Omental fat pad (tissue), 4 donors: ENCODE results near the gene PKD2L1. TPM values are rescaled to one million over a fixed set of nuclear protein-coding genes. Genes with fewer than 3 reads are reported as not detected.

Experiments used
- ATAC-seq: fragments of 150-250 bp; one replicate; pipeline ENCODE4 v1.9.1; 2016; ENCODE audit warnings: mild to moderate bottlenecking, moderate library complexity; ENCODE audit not compliant: low FRiP score
- DNase-seq: peaks from one replicate; pipeline ENCODE4 v3.0.0-alpha.2; 2019; ENCODE audit warnings: low spot score
- total RNA-seq, 4 donors: library from RNA; depleted of rRNA; stranded (reverse); fragments of >200 nt; gene quantifications; one replicate each; pipeline ENCODE4 v1.1.0, GENCODE V29; 2016
- TF ChIP-seq, protein P1 (sequence below), 3 donors: fragments of 450-650 bp; IDR thresholded peaks; one replicate each; pipeline ENCODE4 v1.5.1; 2016 to 2017; ENCODE audit warnings: antibody characterized with exemption in 3 of 3, mild to moderate bottlenecking in 3 of 3, moderate library complexity in 2 of 3

Gene PKD2L1
- total RNA-seq, 4 donors from 2014 or later = 0.24 to 0.37 TPM; not detected in 2

GRCh38 chr10:100353770-100354485 is 23.9 kb upstream of the PKD2L1 start:
- ATAC-seq (no peak), DNase-seq (no peak)
- TF ChIP-seq, protein P1, sequence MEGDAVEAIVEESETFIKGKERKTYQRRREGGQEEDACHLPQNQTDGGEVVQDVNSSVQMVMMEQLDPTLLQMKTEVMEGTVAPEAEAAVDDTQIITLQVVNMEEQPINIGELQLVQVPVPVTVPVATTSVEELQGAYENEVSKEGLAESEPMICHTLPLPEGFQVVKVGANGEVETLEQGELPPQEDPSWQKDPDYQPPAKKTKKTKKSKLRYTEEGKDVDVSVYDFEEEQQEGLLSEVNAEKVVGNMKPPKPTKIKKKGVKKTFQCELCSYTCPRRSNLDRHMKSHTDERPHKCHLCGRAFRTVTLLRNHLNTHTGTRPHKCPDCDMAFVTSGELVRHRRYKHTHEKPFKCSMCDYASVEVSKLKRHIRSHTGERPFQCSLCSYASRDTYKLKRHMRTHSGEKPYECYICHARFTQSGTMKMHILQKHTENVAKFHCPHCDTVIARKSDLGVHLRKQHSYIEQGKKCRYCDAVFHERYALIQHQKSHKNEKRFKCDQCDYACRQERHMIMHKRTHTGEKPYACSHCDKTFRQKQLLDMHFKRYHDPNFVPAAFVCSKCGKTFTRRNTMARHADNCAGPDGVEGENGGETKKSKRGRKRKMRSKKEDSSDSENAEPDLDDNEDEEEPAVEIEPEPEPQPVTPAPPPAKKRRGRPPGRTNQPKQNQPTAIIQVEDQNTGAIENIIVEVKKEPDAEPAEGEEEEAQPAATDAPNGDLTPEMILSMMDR (IDR thresholded peaks at IDR 0.05) = no peak

DNA sequence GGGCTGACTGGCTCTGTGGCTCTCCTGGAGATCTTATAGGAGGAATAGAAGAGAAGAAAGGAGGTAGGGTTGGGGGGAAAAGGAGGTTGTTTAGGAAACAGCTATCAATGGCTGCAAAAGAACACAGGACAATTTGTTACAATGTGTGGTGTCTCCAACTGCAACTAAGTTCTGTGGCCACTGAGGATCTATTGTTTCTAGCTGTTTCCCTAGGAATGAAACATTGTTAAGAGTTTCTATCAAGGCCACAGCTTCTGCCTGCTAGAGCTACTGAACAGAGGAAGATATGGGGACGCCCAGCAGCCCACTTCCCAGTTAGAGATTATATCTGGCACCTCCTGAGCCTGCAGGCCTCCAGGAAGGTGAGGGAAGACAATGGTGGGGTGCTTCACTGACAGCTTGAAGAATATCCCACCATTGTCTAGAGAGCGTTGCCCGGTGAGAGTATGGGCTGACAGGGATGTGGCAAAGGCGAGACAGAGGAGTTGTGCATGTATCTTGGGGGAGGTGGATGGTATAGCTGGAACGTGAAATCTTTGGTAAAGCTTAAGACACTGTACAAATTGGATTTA is 21.0 kb upstream of the PKD2L1 start:
- DNase-seq = no peak
- TF ChIP-seq, protein P1 (IDR thresholded peaks at IDR 0.05) = no peak
- ATAC-seq = no peak

GRCh38 chr10:100349672-100350071 is 19.6 kb upstream of the PKD2L1 start:
- TF ChIP-seq, protein P1 (IDR thresholded peaks at IDR 0.05) = no peak
- no peak for ATAC-seq
- DNase-seq = no peak

- TF ChIP-seq, protein P1 (IDR thresholded peaks at IDR 0.05) = no peak
- DNase-seq (no peak), ATAC-seq (no peak)
These were observed 19.1 kb upstream of the PKD2L1 start for GRCh38 chr10:100349087-100349486.

GRCh38 chr10:100348389-100348927 is 18.4 kb upstream of the PKD2L1 start:
- no peak for ATAC-seq
- TF ChIP-seq, protein P1 (IDR thresholded peaks at IDR 0.05) = no peak
- DNase-seq = no peak

DNA sequence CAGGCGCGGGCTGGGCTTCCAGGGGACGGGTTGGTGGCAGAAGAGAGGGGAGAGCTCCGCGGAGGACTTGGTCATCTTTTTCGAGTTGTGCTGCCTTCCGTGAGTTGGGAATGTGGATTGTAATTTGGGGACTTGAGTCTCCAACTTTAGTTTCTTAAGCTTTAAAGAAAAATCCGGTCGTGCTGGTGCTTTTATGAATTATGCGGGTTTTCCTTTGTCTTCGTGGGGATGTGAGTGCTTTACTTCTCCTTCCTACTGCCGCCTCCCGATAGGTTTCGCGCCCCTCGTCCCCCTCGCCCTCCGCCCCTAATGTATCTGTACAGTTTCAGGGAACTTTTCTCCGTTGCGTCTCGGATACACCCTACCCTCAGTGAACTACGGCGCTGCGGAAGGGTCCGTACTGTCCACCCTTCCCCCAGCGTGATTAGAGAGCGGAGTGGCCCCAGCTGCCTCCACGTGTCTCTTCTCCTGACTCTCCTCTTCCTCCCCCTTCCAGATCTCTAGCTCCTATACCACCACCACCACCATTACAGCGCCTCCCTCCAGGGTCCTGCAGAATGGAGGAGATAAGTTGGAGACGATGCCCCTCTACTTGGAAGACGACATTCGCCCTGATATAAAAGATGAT is 17.7 kb upstream of the PKD2L1 start:
- ATAC-seq (no peak), DNase-seq (no peak)
- TF ChIP-seq, protein P1 (IDR thresholded peaks at IDR 0.05) = no peak
